DOHH2 (cell line): ENCODE results near the gene RBM38.

Source experiments
- EZH2phosphoT487 ChIP-seq: fragments of 200-600 bp; sonication (generic); IDR thresholded peaks from 2 replicates; pipeline ENCODE4 v1.6.1; 2017; ENCODE audit warnings: borderline replicate concordance, mild to moderate bottlenecking, antibody characterized with exemption, low read length, moderate library complexity, mixed read lengths
- TF ChIP-seq, protein P1 (sequence below): fragments of 200-600 bp; sonication (generic); IDR thresholded peaks from one replicate; pipeline ENCODE4 v1.5.1; 2014; ENCODE audit warnings: antibody characterized with exemption, mild to moderate bottlenecking, low read depth, low read length; ENCODE audit not compliant: poor library complexity, severe bottlenecking

DNA sequence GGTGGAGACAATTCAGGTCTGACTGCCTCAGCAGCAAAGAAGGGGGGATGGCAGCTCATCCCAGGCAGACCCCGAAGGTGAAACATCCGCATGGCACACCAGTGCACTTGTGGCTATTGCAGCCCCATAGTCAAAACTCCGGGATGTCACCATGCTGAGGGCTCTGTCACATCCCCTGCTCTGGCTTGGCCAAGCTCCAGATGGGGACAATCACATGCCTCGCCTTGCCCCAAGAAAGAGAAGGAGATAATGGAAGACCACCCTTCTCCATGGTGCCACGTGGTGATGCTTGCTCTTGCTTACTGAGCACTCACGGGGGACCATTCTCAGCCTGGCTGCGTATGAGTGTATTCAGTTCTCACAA is 60.2 kb downstream of the RBM38 start:
- TF ChIP-seq, protein P1, sequence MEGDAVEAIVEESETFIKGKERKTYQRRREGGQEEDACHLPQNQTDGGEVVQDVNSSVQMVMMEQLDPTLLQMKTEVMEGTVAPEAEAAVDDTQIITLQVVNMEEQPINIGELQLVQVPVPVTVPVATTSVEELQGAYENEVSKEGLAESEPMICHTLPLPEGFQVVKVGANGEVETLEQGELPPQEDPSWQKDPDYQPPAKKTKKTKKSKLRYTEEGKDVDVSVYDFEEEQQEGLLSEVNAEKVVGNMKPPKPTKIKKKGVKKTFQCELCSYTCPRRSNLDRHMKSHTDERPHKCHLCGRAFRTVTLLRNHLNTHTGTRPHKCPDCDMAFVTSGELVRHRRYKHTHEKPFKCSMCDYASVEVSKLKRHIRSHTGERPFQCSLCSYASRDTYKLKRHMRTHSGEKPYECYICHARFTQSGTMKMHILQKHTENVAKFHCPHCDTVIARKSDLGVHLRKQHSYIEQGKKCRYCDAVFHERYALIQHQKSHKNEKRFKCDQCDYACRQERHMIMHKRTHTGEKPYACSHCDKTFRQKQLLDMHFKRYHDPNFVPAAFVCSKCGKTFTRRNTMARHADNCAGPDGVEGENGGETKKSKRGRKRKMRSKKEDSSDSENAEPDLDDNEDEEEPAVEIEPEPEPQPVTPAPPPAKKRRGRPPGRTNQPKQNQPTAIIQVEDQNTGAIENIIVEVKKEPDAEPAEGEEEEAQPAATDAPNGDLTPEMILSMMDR = no peak
- TF ChIP-seq EZH2phosphoT487 = no peak
